ENCODE measurements around the gene OTUD7B.

Gene OTUD7B

GRCh38 chr1:149888999-149889289, 121.6 kb downstream of the OTUD7B start:
- no peak for TF ChIP-seq TAF1 (IDR thresholded peaks at IDR 0.05; ENCODE audit: borderline replicate concordance, insufficient read depth, low read length)
- TF ChIP-seq POLR2AphosphoS5 (IDR thresholded peaks at IDR 0.05; ENCODE audit: low read depth, low read length) = no peak
- TF ChIP-seq FOXP2 (optimal IDR thresholded peaks at IDR 0.05; ENCODE audit: borderline replicate concordance, extremely low read depth, extremely low read length, insufficient read depth) = no peak
- TF ChIP-seq REST (IDR thresholded peaks at IDR 0.05; ENCODE audit: insufficient read depth in 1 of 2, low read depth in 2 of 2, low read length in 2 of 2) = no peak
- no peak for TF ChIP-seq SIN3A (IDR thresholded peaks at IDR 0.05; ENCODE audit: borderline replicate concordance, insufficient read depth, low read length)

GRCh38 chr1:149888247-149888998, 122.1 kb downstream of the OTUD7B start:
- TF ChIP-seq REST (IDR thresholded peaks at IDR 0.05; ENCODE audit: insufficient read depth in 1 of 2, low read depth in 2 of 2, low read length in 2 of 2) (no peak), TAF1 (IDR thresholded peaks at IDR 0.05; ENCODE audit: borderline replicate concordance, insufficient read depth, low read length) (no peak), POLR2AphosphoS5 (IDR thresholded peaks at IDR 0.05; ENCODE audit: low read depth, low read length) (peak; percentile 73), FOXP2 (optimal IDR thresholded peaks at IDR 0.05; ENCODE audit: borderline replicate concordance, extremely low read depth, extremely low read length, insufficient read depth) (no peak), SIN3A (IDR thresholded peaks at IDR 0.05; ENCODE audit: borderline replicate concordance, insufficient read depth, low read length) (peak; percentile 87; the same call in 1 of the 2 replicates)

All from PFSK-1 (cell line).